Activated naive CD8-positive, alpha-beta T cell treated with anti-CD3 and anti-CD28 coated beads, Interleukin-2, amount 10 ng/mL, durations not matched to agents 7 days and 5 days (primary cell): Measurements from ENCODE around the gene RNF208. TPM values are rescaled to one million over a fixed set of nuclear protein-coding genes. Genes with fewer than 3 reads are reported as not detected.

ENCODE experiments used
- ATAC-seq: fragments of 150-1000 bp; cut with Tn5 transposase; one replicate; pipeline ENCODE4 v1.10.0; 2021; ENCODE audit warnings: low read depth, moderate library complexity
- POLR2A ChIA-PET: fragments of 350-600 bp; sonication (Branson Sonifier 250); formaldehyde crosslinking; loops from one replicate; lab custom pipeline; 2021; ENCODE audit warnings: antibody characterized with exemption; lab: Charles Lee
- DNase-seq: peaks from one replicate; pipeline ENCODE4 v3.0.0; 2021
- H3K27ac Mint-ChIP-seq: one replicate; pipeline ENCODE4 v1.8.0; 2022; ENCODE audit warnings: mild to moderate bottlenecking, mixed read lengths
- H3K27me3 Mint-ChIP-seq: one replicate; pipeline ENCODE4 v1.8.0; 2022; ENCODE audit warnings: mild to moderate bottlenecking, moderate library complexity, mixed read lengths
- H3K36me3 Mint-ChIP-seq: one replicate; pipeline ENCODE4 v1.8.0; 2021; ENCODE audit warnings: mild to moderate bottlenecking, mixed read lengths
- H3K4me1 Mint-ChIP-seq: one replicate; pipeline ENCODE4 v1.8.0; 2021; ENCODE audit warnings: mixed read lengths
- H3K4me3 Mint-ChIP-seq: one replicate; pipeline ENCODE4 v1.8.0; 2022; ENCODE audit warnings: mild to moderate bottlenecking, moderate library complexity, mixed read lengths
- H3K9me3 Mint-ChIP-seq: one replicate; pipeline ENCODE4 v1.8.0; 2021; ENCODE audit warnings: mixed read lengths
- total RNA-seq, 2 experiments: library from RNA; stranded (reverse); gene quantifications; one replicate each; pipeline ENCODE4 v1.2.3, GENCODE V29; 2021

RNF208 gene
- total RNA-seq, 2 experiments from 2014 or later, result 5.0 to 7.2 TPM

DNA sequence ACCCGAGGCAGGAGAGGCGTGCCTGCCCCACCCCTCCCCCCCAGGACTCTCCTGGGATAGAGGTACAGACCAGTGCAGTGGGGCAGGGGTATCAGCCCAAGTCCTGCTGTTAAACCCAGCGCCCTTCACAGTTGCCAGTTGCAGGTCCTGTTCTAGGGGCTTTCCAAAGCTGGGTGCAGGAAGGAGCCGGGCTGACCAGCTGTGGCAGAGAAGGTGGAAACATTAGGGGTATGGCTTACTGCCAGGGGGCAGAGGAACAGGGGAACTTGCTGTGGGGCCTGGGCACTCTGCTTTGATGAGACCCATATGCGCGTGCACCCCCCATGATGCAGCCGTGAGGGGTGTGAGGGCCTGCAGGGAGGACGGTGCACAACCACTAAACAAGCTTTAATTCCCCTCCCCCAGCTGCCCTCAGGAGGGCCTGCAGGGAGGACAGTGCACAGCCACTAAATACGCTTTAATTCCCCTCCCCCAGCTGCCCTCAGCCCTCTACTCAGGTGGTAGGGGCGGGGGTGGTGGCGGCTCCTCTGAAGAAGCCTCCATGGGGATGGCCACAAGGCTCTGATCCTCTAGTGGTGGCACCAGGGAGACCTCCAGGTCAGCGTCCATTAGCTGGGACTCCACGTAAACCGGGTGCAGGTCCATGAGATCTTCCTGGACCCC lies 51.4 kb downstream of the RNF208 start:
- peaks cover 3% of the 10 kb centered on the region for H3K4me1 Mint-ChIP-seq
- no peaks in the 10 kb centered on the region for H3K9me3 Mint-ChIP-seq
- H3K4me3 Mint-ChIP-seq, result no peak overlapping the region
- POLR2A ChIA-PET, result interaction anchor here (0.8 kb wide), 1 partner anchor 74 kb away, joined by 3 read pairs; no protein-coding TSS in a partner anchor
- ATAC-seq, result no peak
- no peak for DNase-seq
- H3K27me3 Mint-ChIP-seq, result peaks cover 27% of the 10 kb centered on the region
- no peak overlapping the region for H3K27ac Mint-ChIP-seq
- no peaks in the 10 kb centered on the region for H3K36me3 Mint-ChIP-seq

Other genes with a start within 250 kb of the RNF208 start
- 1 to 10 TPM; 1.3 to 3.3 TPM for gene PTGDS, start 244.7 kb downstream of the RNF208 start, total RNA-seq
- under 1 TPM; 0.33 to 0.48 TPM for gene LCNL1, start 239.2 kb downstream of the RNF208 start, total RNA-seq
- gene PAXX, start 229.8 kb downstream of the RNF208 start, total RNA-seq, result 10 to 100 TPM; 93.4 to 97.2 TPM
- 10 to 100 TPM; 13.3 to 14.7 TPM for gene CLIC3, start 225.7 kb downstream of the RNF208 start, total RNA-seq
- 10 to 100 TPM; 67.1 to 74.5 TPM for gene ABCA2, start 194.0 kb downstream of the RNF208 start, total RNA-seq
- gene FUT7, start 190.2 kb downstream of the RNF208 start, total RNA-seq, result under 1 TPM; 0.39 to 0.62 TPM
- gene NPDC1, start 176.1 kb downstream of the RNF208 start, total RNA-seq, result 10 to 100 TPM; 22.4 to 27.0 TPM
- not detected for gene ENTPD2, start 168.2 kb downstream of the RNF208 start, total RNA-seq
- 10 to 100 TPM; 26.4 to 30.0 TPM for gene SAPCD2, start 151.7 kb downstream of the RNF208 start, total RNA-seq
- 10 to 100 TPM; 43.9 to 44.1 TPM for gene UAP1L1, start 144.7 kb downstream of the RNF208 start, total RNA-seq
- 10 to 100 TPM; 63.2 to 63.9 TPM for gene MAN1B1, start 135.3 kb downstream of the RNF208 start, total RNA-seq
- 100 to 1,000 TPM; 314 to 322 TPM for gene DPP7, start 107.5 kb downstream of the RNF208 start, total RNA-seq
- gene GRIN1, start 83.1 kb downstream of the RNF208 start, total RNA-seq, result not detected
- not detected for gene LRRC26, start 52.2 kb downstream of the RNF208 start, total RNA-seq
- gene TMEM210, start 50.2 kb downstream of the RNF208 start, total RNA-seq, result not detected
- gene ANAPC2, start 33.7 kb downstream of the RNF208 start, total RNA-seq, result 10 to 100 TPM; 84.2 to 87.8 TPM
- gene SSNA1, start 33.6 kb downstream of the RNF208 start, total RNA-seq, result 10 to 100 TPM; 62.4 to 65.2 TPM
- gene TPRN, start 21.5 kb downstream of the RNF208 start, total RNA-seq, result 10 to 100 TPM; 11.2 to 14.7 TPM
- 10 to 100 TPM; 37.4 to 39.4 TPM for gene TMEM203, start 16.6 kb downstream of the RNF208 start, total RNA-seq
- 10 to 100 TPM; 38.8 to 39.8 TPM for gene NDOR1, start 16.5 kb downstream of the RNF208 start, total RNA-seq
- under 1 TPM; 0.45 to 0.55 TPM for gene CYSRT1, start 2.9 kb upstream of the RNF208 start, total RNA-seq
- not detected for gene RNF224, start 5.3 kb upstream of the RNF208 start, total RNA-seq
- not detected for gene SLC34A3, start 8.7 kb upstream of the RNF208 start, total RNA-seq
- gene TUBB4B, start 19.0 kb upstream of the RNF208 start, total RNA-seq, result 100 to 1,000 TPM; 241 to 249 TPM
- gene STPG3, start 29.0 kb upstream of the RNF208 start, total RNA-seq, result not detected
- gene NELFB, start 33.1 kb upstream of the RNF208 start, total RNA-seq, result 10 to 100 TPM; 58.7 to 63.1 TPM
- 1 to 10 TPM; 8.1 to 8.2 TPM for gene TOR4A, start 55.5 kb upstream of the RNF208 start, total RNA-seq
- 1 to 10 TPM; 1.2 to 1.7 TPM for gene NRARP, start 80.0 kb upstream of the RNF208 start, total RNA-seq
- gene EXD3, start 200.9 kb upstream of the RNF208 start, total RNA-seq, result 10 to 100 TPM; 23.4 to 24.7 TPM
- gene NOXA1, start 201.2 kb upstream of the RNF208 start, total RNA-seq, result 1 to 10 TPM; 2.8 to 3.7 TPM
- not detected for gene ENTPD8, start 219.1 kb upstream of the RNF208 start, total RNA-seq
- 10 to 100 TPM; 54.3 to 58.4 TPM for gene NSMF, start 237.1 kb upstream of the RNF208 start, total RNA-seq